HepG2 (cell line): ENCODE results near the gene BICDL2. TPM values are rescaled to one million over a fixed set of nuclear protein-coding genes. Genes with fewer than 3 reads are reported as not detected.

Source experiments
- ATAC-seq: fragments of 200-7000 bp; cut with Tn5 transposase; 3 replicates; pipeline ENCODE4 v1.9.1; 2020; ENCODE audit warnings: mild to moderate bottlenecking, moderate library complexity
- BruUV-seq: library from RNA; stranded (reverse); fragments of 400-500 nt; replicated peaks from 2 replicates; lab custom pipeline; 2021; lab: Mats Ljungman, UMichigan
- CTCF ChIA-PET: fragments of 300-600 bp; formaldehyde crosslinking; extraction: SDS; loops from one replicate; lab custom pipeline; 2021; ENCODE audit warnings: low total read pairs, inconsistent platforms, low intra/inter-chr PET ratio; lab: Yijun Ruan, JAX
- POLR2A ChIA-PET: fragments of 350-600 bp; sonication (Branson Sonifier 250); formaldehyde crosslinking; loops from one replicate; lab custom pipeline; 2020; ENCODE audit warnings: antibody characterized with exemption, inconsistent platforms; lab: Yijun Ruan, JAX
- DNase-seq: peaks from one replicate; pipeline ENCODE4 v3.0.0-alpha.2; 2015; ENCODE audit warnings: low spot score
- FAIRE-seq: peaks from 3 replicates; lab custom pipeline; 2011; peaks lifted over from hg19 to GRCh38; lab: Jason Lieb, UNC
- H2AFZ ChIP-seq: one replicate; pipeline ENCODE4 v1.6.1; 2011; ENCODE audit warnings: low read length, inconsistent platforms
- H3K27ac ChIP-seq: fragments of 300-600 bp; 3 replicates; pipeline ENCODE4 v1.8.0; 2011; ENCODE audit warnings: mixed run types, mild to moderate bottlenecking, mixed read lengths, low read length, inconsistent platforms; ENCODE audit not compliant: insufficient read depth; ENCODE audit errors: extremely low read length
- H3K27me3 ChIP-seq, 2 experiments: fragments of 200-600 bp in 1 of 2; 2 replicates in 1 of 2; 3 replicates in 1 of 2; pipeline versions ENCODE4 v1.6.0 to v1.8.0; 2011; ENCODE audit warnings: low read length in 2 of 2, mild to moderate bottlenecking in 2 of 2, moderate library complexity in 2 of 2, inconsistent platforms in 1 of 2; ENCODE audit not compliant: insufficient read depth in 2 of 2, control insufficient read depth in 1 of 2
- H3K36me3 ChIP-seq, 2 experiments: fragments of 200-600 bp in 1 of 2; replicated peaks in 1 of 2; 2 replicates in 1 of 2; 3 replicates in 1 of 2; pipeline versions ENCODE4 v1.5.1 to v1.8.0; 2011; ENCODE audit warnings: low read length in 2 of 2, inconsistent platforms in 1 of 2; ENCODE audit not compliant: insufficient read depth in 2 of 2, control insufficient read depth in 1 of 2
- H3K4me1 ChIP-seq: 2 replicates; pipeline ENCODE4 v1.5.1; 2012; ENCODE audit warnings: low read length, inconsistent platforms; ENCODE audit not compliant: insufficient read depth
- H3K4me2 ChIP-seq: 2 replicates; pipeline ENCODE4 v1.6.0; 2011; ENCODE audit warnings: low read depth, low read length, inconsistent platforms
- H3K4me3 ChIP-seq, 3 experiments: fragments of 200-600 bp in 1 of 3; sonication (generic), shearing (Covaris generic) in 1 of 3; replicated peaks in 1 of 3; 2 replicates each; pipeline ENCODE4 v1.5.1; 2011 to 2016; ENCODE audit warnings: low read length in 3 of 3, inconsistent platforms in 2 of 3, low read depth in 2 of 3, mild to moderate bottlenecking in 2 of 3, control low read depth in 1 of 3, mixed read lengths in 1 of 3; ENCODE audit not compliant: insufficient read depth in 1 of 3
- H3K79me2 ChIP-seq: one replicate; pipeline ENCODE4 v1.6.1; 2011; ENCODE audit warnings: low read length, inconsistent platforms; ENCODE audit not compliant: insufficient read depth
- H3K9ac ChIP-seq: 2 replicates; pipeline ENCODE4 v1.6.0; 2011; ENCODE audit warnings: mild to moderate bottlenecking, low read depth, low read length, inconsistent platforms; ENCODE audit not compliant: insufficient read depth
- H3K9me3 ChIP-seq: 2 replicates; pipeline ENCODE4 v1.5.1; 2012; ENCODE audit warnings: mild to moderate bottlenecking, low read length
- H4K20me1 ChIP-seq: 2 replicates; pipeline ENCODE4 v1.6.0; 2011; ENCODE audit warnings: inconsistent platforms, mild to moderate bottlenecking, low read length, moderate library complexity; ENCODE audit not compliant: insufficient read depth
- CENPBD1 ChIP-seq: sonication (generic); formaldehyde crosslinking; IDR thresholded peaks from 2 replicates; pipeline ENCODE4 v1.8.0; 2022; ENCODE audit warnings: missing genetic modification reagents, low read depth, mild to moderate bottlenecking, borderline replicate concordance
- REL ChIP-seq: sonication (generic); formaldehyde crosslinking; conservative IDR thresholded peaks from 2 replicates; pipeline ENCODE4 v1.8.0; 2022; ENCODE audit warnings: mild to moderate bottlenecking, missing genetic modification reagents, moderate library complexity
- SAP130 ChIP-seq: IDR thresholded peaks from 2 replicates; pipeline ENCODE4 v1.6.1; 2016; ENCODE audit warnings: low read depth
- SATB2 ChIP-seq: sonication (generic); formaldehyde crosslinking; IDR thresholded peaks from 2 replicates; pipeline ENCODE4 v1.5.0; 2020; ENCODE audit warnings: missing genetic modification reagents
- SOX13 ChIP-seq, 3 experiments: fragments of 450-650 bp in 1 of 3; sonication (generic) in 1 of 3; formaldehyde crosslinking in 1 of 3; IDR thresholded peaks in 2 of 3; conservative IDR thresholded peaks in 1 of 3; 2 replicates each; pipeline versions ENCODE4 v1.5.0 to v1.6.1; 2016 to 2020; ENCODE audit warnings: antibody characterized with exemption in 1 of 3, mild to moderate bottlenecking in 1 of 3, missing compliant biosample characterization in 1 of 3, missing genetic modification reagents in 1 of 3, moderate library complexity in 1 of 3
- SP4 ChIP-seq: sonication (generic); formaldehyde crosslinking; IDR thresholded peaks from 2 replicates; pipeline ENCODE4 v1.8.1; 2023; ENCODE audit warnings: mild to moderate bottlenecking, missing genetic modification reagents
- ZFX ChIP-seq: sonication (generic); formaldehyde crosslinking; IDR thresholded peaks from 2 replicates; pipeline ENCODE4 v1.4.0; 2020; ENCODE audit warnings: mild to moderate bottlenecking, low read depth, missing genetic modification reagents, moderate library complexity
- ZFY ChIP-seq: sonication (generic); formaldehyde crosslinking; IDR thresholded peaks from 2 replicates; pipeline ENCODE4 v1.4.0; 2020; ENCODE audit warnings: missing genetic modification reagents
- ZNF121 ChIP-seq: sonication (generic); formaldehyde crosslinking; IDR thresholded peaks from 2 replicates; pipeline ENCODE4 v1.5.0; 2020; ENCODE audit warnings: mild to moderate bottlenecking, missing genetic modification reagents
- ZNF687 ChIP-seq: sonication (generic); formaldehyde crosslinking; IDR thresholded peaks from 2 replicates; pipeline ENCODE4 v1.5.1; 2020; ENCODE audit warnings: mild to moderate bottlenecking, missing genetic modification reagents, moderate library complexity
- ZNF761 ChIP-seq: sonication (generic); formaldehyde crosslinking; conservative IDR thresholded peaks from 2 replicates; pipeline ENCODE4 v1.4.0; 2020; ENCODE audit warnings: mild to moderate bottlenecking, missing genetic modification reagents
- WGBS: methylation state at CpG from one replicate; pipeline ENCODE4 v1.1.6; 2017; ENCODE audit warnings: low lambda C conversion rate; 5-methylcytosine and 5-hydroxymethylcytosine counted together
- in situ Hi-C: cut with HindIII; loops from 2 replicates; pipeline ENCODE4 v1.10.0; 2017; ENCODE audit warnings: low pct_unique_long_range_greater_than_20kb; ENCODE audit not compliant: extremely low pct_ligation_motif_present
- intact Hi-C: fragments of 100-400 bp; cut with micrococcal nuclease; formaldehyde crosslinking; loops from one replicate; pipeline ENCODE4 v1.10.0; 2022; ENCODE audit not compliant: unreplicated experiment
- polyA plus RNA-seq, 8 experiments: library from polyadenylated mRNA; depleted of rRNA in 3 of 8; stranded (reverse) in 7 of 8; unstranded in 1 of 8; fragments of >200 nt; fragmentation: Illumina TruSeq in 4 of 8; extraction: Trizol in 4 of 8; gene quantifications; 2 replicates each; pipeline versions ENCODE4 v1.2.1 to v1.2.3, GENCODE V29; 2011 to 2016; ENCODE audit warnings: low read depth in 4 of 8, missing spikeins in 1 of 8, mixed read lengths in 1 of 8; ENCODE audit not compliant: insufficient read depth in 1 of 8
- total RNA-seq, 5 experiments: library from RNA; depleted of rRNA; stranded (reverse); fragments of >200 nt; fragmentation: Illumina TruSeq; extraction: Trizol; gene quantifications; 2 replicates each; pipeline ENCODE4 v1.2.3, GENCODE V29; 2016; ENCODE audit warnings: low read depth in 1 of 5
- TF ChIP-seq, protein P1 (sequence below): IDR thresholded peaks from 2 replicates; pipeline ENCODE4 v1.6.1; 2018; ENCODE audit warnings: missing genetic modification reagents
- TF ChIP-seq, protein P2 (sequence below): sonication (generic); formaldehyde crosslinking; IDR thresholded peaks from 2 replicates; pipeline ENCODE4 v1.9.0; 2022; ENCODE audit warnings: low read depth, missing genetic modification reagents

BICDL2 gene
- total and polyA plus RNA-seq, 2 of the 13 experiments (the other 11 are each of a cell fraction or from before 2014, with no cell fraction given) = 0.12 TPM; not detected in 1

- TF ChIP-seq REL (CRISPR knock-in tag) = no peak
- TF ChIP-seq ZNF761 = no peak
- TF ChIP-seq, protein P1, sequence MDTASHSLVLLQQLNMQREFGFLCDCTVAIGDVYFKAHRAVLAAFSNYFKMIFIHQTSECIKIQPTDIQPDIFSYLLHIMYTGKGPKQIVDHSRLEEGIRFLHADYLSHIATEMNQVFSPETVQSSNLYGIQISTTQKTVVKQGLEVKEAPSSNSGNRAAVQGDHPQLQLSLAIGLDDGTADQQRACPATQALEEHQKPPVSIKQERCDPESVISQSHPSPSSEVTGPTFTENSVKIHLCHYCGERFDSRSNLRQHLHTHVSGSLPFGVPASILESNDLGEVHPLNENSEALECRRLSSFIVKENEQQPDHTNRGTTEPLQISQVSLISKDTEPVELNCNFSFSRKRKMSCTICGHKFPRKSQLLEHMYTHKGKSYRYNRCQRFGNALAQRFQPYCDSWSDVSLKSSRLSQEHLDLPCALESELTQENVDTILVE (CRISPR knock-in tag) = no peak
Observed at GRCh38 chr16:3017344-3017743, 19.4 kb downstream of the BICDL2 start (continued).

GRCh38 chr16:3015865-3016521 lies 20.8 kb downstream of the BICDL2 start:
- Histone ChIP-seq H3K27me3 (peaks cover 7 to 22% of the 10 kb centered on the region in 2 experiments; a peak in 4 of 5 replicates), H3K27ac (no peak overlapping the region), H3K79me2 (no peaks in the 10 kb centered on the region), H3K9ac (no peak overlapping the region), H3K36me3 (no peaks in the 10 kb centered on the region), H3K9me3 (no peaks in the 10 kb centered on the region)
- peak; percentile 47 for FAIRE-seq
- in situ Hi-C loops = no loop called here
- TF ChIP-seq ZNF687 (peak; percentile 54), SOX13 (IDR thresholded peaks at IDR 0.05) (no peak), SOX13 (CRISPR knock-in tag; conservative IDR thresholded peaks at IDR 0.05 in 1 of 2, IDR thresholded peaks at IDR 0.05 in 1 of 2) (peak in 1 of 2 experiments; percentile 31; a peak in 1 of 4 replicates), SATB2 (CRISPR knock-in tag) (no peak), ZFX (CRISPR knock-in tag) (peak; percentile 54), SAP130 (CRISPR knock-in tag) (peak; percentile 49; the same call in 1 of the 2 replicates), CENPBD1 (CRISPR knock-in tag) (no peak), ZNF121 (CRISPR knock-in tag) (0 out of 2 replicates have a peak, but pooled peaks have one; percentile 35), SP4 (CRISPR knock-in tag) (0 out of 2 replicates have a peak, but pooled peaks have one; percentile 25), ZFY (CRISPR knock-in tag) (0 out of 2 replicates have a peak, but pooled peaks have one; percentile 15)
- TF ChIP-seq, protein P2, sequence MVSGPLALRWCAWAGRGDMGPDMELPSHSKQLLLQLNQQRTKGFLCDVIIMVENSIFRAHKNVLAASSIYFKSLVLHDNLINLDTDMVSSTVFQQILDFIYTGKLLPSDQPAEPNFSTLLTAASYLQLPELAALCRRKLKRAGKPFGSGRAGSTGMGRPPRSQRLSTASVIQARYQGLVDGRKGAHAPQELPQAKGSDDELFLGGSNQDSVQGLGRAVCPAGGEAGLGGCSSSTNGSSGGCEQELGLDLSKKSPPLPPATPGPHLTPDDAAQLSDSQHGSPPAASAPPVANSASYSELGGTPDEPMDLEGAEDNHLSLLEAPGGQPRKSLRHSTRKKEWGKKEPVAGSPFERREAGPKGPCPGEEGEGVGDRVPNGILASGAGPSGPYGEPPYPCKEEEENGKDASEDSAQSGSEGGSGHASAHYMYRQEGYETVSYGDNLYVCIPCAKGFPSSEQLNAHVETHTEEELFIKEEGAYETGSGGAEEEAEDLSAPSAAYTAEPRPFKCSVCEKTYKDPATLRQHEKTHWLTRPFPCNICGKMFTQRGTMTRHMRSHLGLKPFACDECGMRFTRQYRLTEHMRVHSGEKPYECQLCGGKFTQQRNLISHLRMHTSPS (CRISPR knock-in tag) = 0 out of 2 replicates have a peak, but pooled peaks have one; percentile 23
- TF ChIP-seq, all 625 proteins: peak for 8
- no TSS peak for BruUV-seq
- DNase-seq (no peak), ATAC-seq (no peak)
- 36% methylated on average over 5 of the region's 13 CpGs for WGBS
- ChIA-PET CTCF (no interaction called here), POLR2A (interaction anchor here (14.2 to 18.8 kb wide), 2 partner anchors 7 kb away, joined by 750 read pairs; partner anchors contain the start of genes CLDN6, CLDN9, HCFC1R1 and THOC6)
- H2AFZ ChIP-seq = no peak overlapping the region
- H4K20me1 ChIP-seq = no peaks in the 10 kb centered on the region
- no peak overlapping the region for H3K4me3 ChIP-seq
- peaks cover 88% of the 10 kb centered on the region for H3K4me1 ChIP-seq
- intact Hi-C loops = no loop called here
- peak overlapping the region; percentile 29; the same call in 1 of the 2 replicates for H3K4me2 ChIP-seq
